Motor neuron (in vitro differentiated cells): ENCODE data around the gene ABTB1. TPM values are rescaled to one million over a fixed set of nuclear protein-coding genes. Genes with fewer than 3 reads are reported as not detected.

Experiments
- ATAC-seq, 8 experiments: fragments of 200-7000 bp; cut with Tn5 transposase; replicated peaks in 6 of 8; 2 replicates each; pipeline ENCODE4 v1.8.0; 2021; ENCODE audit warnings: mild to moderate bottlenecking in 8 of 8, moderate library complexity in 8 of 8
- H3K27ac ChIP-seq, 2 donors: fragments of 250-450 bp; sonication (Bioruptor Pico); 2 replicates each; pipeline ENCODE4 v1.9.0; 2021; ENCODE audit warnings: antibody characterized with exemption in 2 of 2, mild to moderate bottlenecking in 2 of 2, moderate library complexity in 1 of 2
- H3K4me1 ChIP-seq, 2 donors: fragments of 250-450 bp; sonication (Bioruptor Pico); replicated peaks in 1 of 2; 2 replicates each; pipeline ENCODE4 v1.6.1; 2021; ENCODE audit warnings: antibody characterized with exemption in 2 of 2, mild to moderate bottlenecking in 2 of 2, moderate library complexity in 1 of 2
- H3K4me3 ChIP-seq, 5 donors: fragments of 250-450 bp; sonication (Bioruptor Pico); 2 replicates each; pipeline ENCODE4 v1.9.0; 2021; ENCODE audit warnings: antibody characterized with exemption in 5 of 5, mild to moderate bottlenecking in 5 of 5, moderate library complexity in 4 of 5
- WGBS, 10 experiments: fragments of 450-650 bp; shearing (Covaris generic); methylation state at CpG; one replicate each; pipeline ENCODE4 v1.0.0; 2022; 5-methylcytosine and 5-hydroxymethylcytosine counted together
- in situ Hi-C, 9 experiments: fragments of 400-800 bp; cut with MboI; loops; one replicate each; pipeline ENCODE4 v1.15.0; 2021; ENCODE audit warnings: low sequenced_read_pairs in 9 of 9, low pct_unique_long_range_greater_than_20kb in 2 of 9; ENCODE audit not compliant: unreplicated experiment in 9 of 9
- total RNA-seq, 8 experiments: library from RNA; unstranded; fragments of 300-600 nt; gene quantifications; 2 replicates each; pipeline versions ENCODE4 v1.2.3 to v1.2.4, GENCODE V29; 2022

The ABTB1 gene
- total RNA-seq, 8 experiments from 2014 or later, result 0.60 to 61.4 (median 3.0) TPM

- peaks cover 46 to 53% of the 10 kb centered on the region in 2 donors for H3K4me1 ChIP-seq
- WGBS, 10 experiments, result 67 to 100% (median 87%) methylated on average over 2 to 5 of the region's 6 CpGs; no CpG with 5 or more reads in 2 of the 10 experiments
- peak in 5 of 8 experiments; percentile 47 to 72 (median 66) for ATAC-seq
- in situ Hi-C loops, result no loop called here
- H3K4me3 ChIP-seq, result no peak overlapping the region
- no peak overlapping the region for H3K27ac ChIP-seq
Observed at GRCh38 chr3:127716384-127716783, 43.6 kb downstream of the ABTB1 start.

- peaks cover 49 to 59% of the 10 kb centered on the region in 2 donors for H3K4me1 ChIP-seq
- 62 to 100% (median 80%) methylated on average over 1 to 6 of the region's 14 CpGs; no CpG with 5 or more reads in 3 of the 10 experiments for WGBS, 10 experiments
- ATAC-seq, result peak in 6 of 8 experiments; percentile 17 to 62 (median 36)
- H3K27ac ChIP-seq, result no peak overlapping the region
- no peak overlapping the region for H3K4me3 ChIP-seq
- in situ Hi-C loops, result no loop called here
Observed at GRCh38 chr3:127717357-127718244, 44.8 kb downstream of the ABTB1 start.

GRCh38 chr3:127718245-127718915, 45.6 kb downstream of the ABTB1 start:
- Histone ChIP-seq H3K4me3 (no peak overlapping the region), H3K27ac (no peak overlapping the region), H3K4me1 (peaks cover 56 to 67% of the 10 kb centered on the region in 2 donors)
- WGBS, 10 experiments, result 20 to 100% (median 83%) methylated on average over 2 to 6 of the region's 7 CpGs; no CpG with 5 or more reads in 2 of the 10 experiments
- in situ Hi-C loops, result no loop called here
- ATAC-seq, result no peak

GRCh38 chr3:127718916-127719290, 46.2 kb downstream of the ABTB1 start:
- WGBS, 10 experiments, result 29 to 100% (median 57%) methylated on average over 1 to 2 of the region's 3 CpGs; no CpG with 5 or more reads in 7 of the 10 experiments
- peaks cover 55 to 67% of the 10 kb centered on the region in 2 donors for H3K4me1 ChIP-seq
- no peak overlapping the region for H3K4me3 ChIP-seq
- ATAC-seq, result no peak
- H3K27ac ChIP-seq, result no peak overlapping the region
- in situ Hi-C loops, result no loop called here

- peaks cover 50 to 63% of the 10 kb centered on the region in 2 donors for H3K4me1 ChIP-seq
- no peak overlapping the region for H3K27ac ChIP-seq
- in situ Hi-C loops, result no loop called here
Observed at GRCh38 chr3:127719369-127719768, 46.6 kb downstream of the ABTB1 start.

GRCh38 chr3:127720161-127720823, 47.5 kb downstream of the ABTB1 start:
- in situ Hi-C loops, result no loop called here
- 43 to 100% (median 91%) methylated on average over 1 to 13 of the region's 15 CpGs; no CpG with 5 or more reads in 3 of the 10 experiments for WGBS, 10 experiments
- no peak for ATAC-seq

More at GRCh38 chr3:127719369-127719768, 46.6 kb downstream of the ABTB1 start:
- 72 to 91% (median 89%) methylated on average over 2 to 6 of the region's 8 CpGs; no CpG with 5 or more reads in 5 of the 10 experiments for WGBS, 10 experiments
- H3K4me3 ChIP-seq, result no peak overlapping the region
- peak in 1 of 8 experiments; percentile 55 for ATAC-seq

GRCh38 chr3:127720985-127721935, 48.5 kb downstream of the ABTB1 start:
- WGBS, 10 experiments, result 74 to 94% (median 87%) methylated on average over 2 to 15 of the region's 17 CpGs
- no peak for ATAC-seq
- peaks cover 40 to 53% of the 10 kb centered on the region in 2 donors for H3K4me1 ChIP-seq
- no peak overlapping the region for H3K27ac ChIP-seq
- no peak overlapping the region for H3K4me3 ChIP-seq
- in situ Hi-C loops, result no loop called here

More at GRCh38 chr3:127720161-127720823, 47.5 kb downstream of the ABTB1 start:
- Histone ChIP-seq H3K27ac (no peak overlapping the region), H3K4me3 (no peak overlapping the region), H3K4me1 (peaks cover 47 to 56% of the 10 kb centered on the region in 2 donors)

GRCh38 chr3:127722091-127722784, 49.5 kb downstream of the ABTB1 start:
- ATAC-seq, result peak in 3 of 8 experiments; percentile 24 to 32 (median 28)
- Histone ChIP-seq H3K27ac (no peak overlapping the region), H3K4me1 (peaks cover 30 to 43% of the 10 kb centered on the region in 2 donors), H3K4me3 (no peak overlapping the region)
- WGBS, 10 experiments, result 0 to 80% (median 60%) methylated on average over 1 to 9 of the region's 13 CpGs; no CpG with 5 or more reads in 1 of the 10 experiments
- in situ Hi-C loops, result no loop called here

GRCh38 chr3:127723011-127723567, 50.3 kb downstream of the ABTB1 start:
- in situ Hi-C loops, result no loop called here

GRCh38 chr3:127726894-127727293, 54.1 kb downstream of the ABTB1 start:
- Histone ChIP-seq H3K27ac (no peak overlapping the region), H3K4me1 (peaks cover 18 to 30% of the 10 kb centered on the region in 2 donors), H3K4me3 (no peak overlapping the region)
- WGBS, 10 experiments, result 65 to 100% (median 75%) methylated on average over 1 to 3 of the region's 3 CpGs; no CpG with 5 or more reads in 1 of the 10 experiments
- no peak for ATAC-seq
- in situ Hi-C loops, result no loop called here

More at GRCh38 chr3:127723011-127723567, 50.3 kb downstream of the ABTB1 start:
- H3K4me1 ChIP-seq, result peaks cover 22 to 34% of the 10 kb centered on the region in 2 donors
- H3K4me3 ChIP-seq, result no peak overlapping the region
- H3K27ac ChIP-seq, result no peak overlapping the region
- WGBS, 10 experiments, result 29 to 66% (median 50%) methylated on average over 1 to 8 of the region's 11 CpGs; no CpG with 5 or more reads in 4 of the 10 experiments
- peak in 5 of 8 experiments; percentile 48 to 69 (median 65) for ATAC-seq

- WGBS, 10 experiments, result 27 to 94% (median 69%) methylated on average over 2 to 7 of the region's 7 CpGs; no CpG with 5 or more reads in 1 of the 10 experiments
- H3K4me1 ChIP-seq, result peaks cover 6 to 17% of the 10 kb centered on the region in 2 donors
- peak in 3 of 8 experiments; percentile 71 to 87 (median 71) for ATAC-seq
- no peak overlapping the region for H3K4me3 ChIP-seq
- no peak overlapping the region for H3K27ac ChIP-seq
- in situ Hi-C loops, result no loop called here
Observed at GRCh38 chr3:127728417-127729015, 55.8 kb downstream of the ABTB1 start.
